Fibroblast of peridontal ligament (primary cell): Measurements from ENCODE around the gene OR7E24.
"Not testable (repeated sequence)": the region's sequence is repeated elsewhere in the genome, so short reads cannot be mapped to it uniquely, and the experiment has no call there.

Experiments used
- DNase-seq: peaks from one replicate; pipeline ENCODE4 v3.0.0-alpha.2; 2010; ENCODE audit errors: extremely low read depth

OR7E24 gene

GRCh38 chr19:9250630-9251029, at the start of gene OR7E24:
OR7E24 (plus strand) TSS chr19:9250930; CDS start chr19:9251044, 114 bp downstream.
- DNase-seq, result no peak

- peak; percentile 66 for DNase-seq
Observed at GRCh38 chr19:9205501-9206113, 45.1 kb upstream of the OR7E24 start.

GRCh38 chr19:9219489-9219888, 31.2 kb upstream of the OR7E24 start, which contains the start of gene OR7D4:
OR7D4 (minus strand) TSS chr19:9219589; CDS start chr19:9214837, 4,752 bp downstream.
- no peak for DNase-seq

GRCh38 chr19:9251236-9251635, 506 bp downstream of the OR7E24 start:
- no peak for DNase-seq

GRCh38 chr19:9283485-9283884, 32.8 kb downstream of the OR7E24 start:
- not testable (repeated sequence) for DNase-seq

DNA sequence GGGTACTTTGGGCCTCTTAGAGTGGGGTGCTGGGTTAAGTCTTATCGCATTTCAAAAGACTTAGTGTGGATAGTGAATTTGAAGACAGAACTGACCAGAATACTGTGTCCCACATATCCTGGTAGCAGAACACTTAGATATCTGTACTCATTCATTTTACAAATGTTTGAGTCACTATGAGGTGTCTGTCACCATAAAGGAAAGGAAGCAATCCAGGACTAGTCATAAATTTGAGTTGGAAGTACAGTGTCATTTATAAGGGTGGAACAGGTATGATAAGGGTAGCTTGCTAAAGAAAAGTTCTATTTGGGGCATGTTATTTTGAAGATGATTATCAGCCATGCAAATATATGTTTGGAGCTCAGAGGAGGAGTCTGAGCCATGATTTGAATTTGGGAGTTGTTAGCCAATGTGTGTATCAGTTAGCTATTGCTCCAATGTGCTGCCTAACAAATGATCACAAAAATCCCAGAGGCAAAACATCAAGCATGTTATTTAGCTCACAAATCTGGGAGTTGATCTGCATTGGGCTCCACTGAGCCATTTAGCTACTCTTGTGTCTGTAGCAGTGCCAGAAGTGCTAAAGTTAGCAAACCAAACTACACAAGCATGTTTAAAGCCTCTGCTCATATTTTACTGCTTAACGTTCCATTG, 38.6 kb downstream of the OR7E24 start:
- no peak for DNase-seq

DNA sequence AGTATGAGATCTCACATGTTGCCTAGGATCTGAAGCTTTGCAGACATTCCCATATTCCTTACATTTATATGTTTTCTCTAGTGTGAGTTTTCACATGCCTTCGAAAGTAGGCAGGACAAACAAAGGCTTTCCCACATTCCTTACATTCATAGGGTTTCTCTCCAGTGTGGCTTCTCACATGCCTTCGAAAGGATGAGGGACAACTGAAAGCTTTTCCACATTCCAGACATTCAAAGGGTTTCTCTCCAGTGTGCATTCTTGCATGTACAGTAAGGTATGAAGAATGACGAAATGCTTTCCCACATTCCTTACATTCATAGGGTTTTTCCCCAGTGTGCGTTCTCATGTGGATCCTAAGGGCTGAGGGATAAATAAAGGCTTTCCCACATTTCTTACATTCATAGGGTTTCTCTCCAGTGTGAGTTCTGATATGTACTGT, 44.7 kb downstream of the OR7E24 start:
- no peak for DNase-seq

DNA sequence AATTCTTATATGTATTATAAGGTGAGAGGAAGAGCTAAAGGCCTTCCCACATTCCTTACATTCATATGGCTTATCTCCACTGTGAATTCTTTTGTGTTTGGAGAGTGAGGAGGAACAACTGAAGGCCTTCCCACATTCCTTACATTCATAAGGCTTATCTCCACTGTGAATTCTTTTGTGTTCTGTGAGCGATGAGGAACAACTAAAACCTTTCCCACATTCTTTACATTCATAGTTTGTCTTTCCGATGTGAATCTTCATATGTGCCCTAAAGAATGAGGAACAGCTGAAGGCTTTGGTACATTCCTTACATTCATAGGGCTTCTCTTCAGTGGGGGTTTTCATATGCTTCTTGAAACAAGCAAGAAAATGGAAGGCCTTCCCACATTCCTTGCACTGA, 45.6 kb downstream of the OR7E24 start:
- DNase-seq, result no peak
